Inferior parietal cortex (tissue), 1 donor: ENCODE measurements around the gene KDM2A.
"Not testable (repeated sequence)": the region's sequence is repeated elsewhere in the genome, so short reads cannot be mapped to it uniquely, and the experiment has no call there.

Experiments used
- DNase-seq: peaks from one replicate; pipeline ENCODE4 v3.0.0-alpha.2; 2016; ENCODE audit errors: extremely low spot score

Gene KDM2A

GRCh38 chr11:67117672-67118180, 1.3 kb upstream of the KDM2A start:
- DNase-seq = no peak

GRCh38 chr11:67118181-67118766, 789 bp upstream of the KDM2A start:
- no peak for DNase-seq

DNA sequence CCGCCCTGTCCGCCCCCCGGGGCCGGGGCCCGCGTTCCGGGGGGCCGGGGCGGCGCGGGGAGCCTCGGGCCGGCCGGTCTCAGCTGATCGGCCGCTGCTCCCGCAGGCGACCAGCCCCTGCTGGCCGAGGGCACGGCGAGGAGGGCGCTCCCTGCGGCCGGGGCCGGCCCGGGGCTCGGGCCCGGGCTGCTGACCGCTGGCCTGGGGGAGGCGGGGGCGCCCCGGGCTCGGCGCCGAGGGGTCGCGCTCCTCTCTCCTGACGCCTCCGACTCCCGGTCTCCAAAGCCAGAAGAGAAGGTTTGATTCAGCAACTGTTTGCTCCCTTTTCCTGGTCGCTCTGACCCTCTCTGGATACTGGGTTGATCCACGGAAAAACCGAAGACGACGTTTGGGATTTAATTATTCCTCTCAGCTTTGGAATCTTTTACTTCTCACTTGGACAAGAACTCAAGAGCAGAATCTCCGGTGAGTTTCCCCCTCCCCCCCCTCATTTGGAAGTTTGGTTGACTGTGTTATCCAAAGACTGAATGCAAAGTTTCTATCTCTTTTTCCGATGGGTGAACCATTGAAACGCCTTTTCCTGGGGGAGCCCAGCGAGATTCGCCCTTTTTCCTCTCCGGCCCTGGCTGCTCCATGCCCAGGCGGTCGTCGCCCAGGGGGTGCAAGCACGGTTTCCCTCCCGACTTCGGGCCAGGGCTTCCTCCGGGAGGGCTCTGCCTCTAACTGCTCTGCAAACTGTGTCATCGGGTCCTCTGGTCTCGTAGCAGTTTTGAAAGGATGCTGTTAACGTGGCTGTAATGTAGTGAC, 725 bp downstream of the KDM2A start:
- peak; percentile 21 for DNase-seq

DNA sequence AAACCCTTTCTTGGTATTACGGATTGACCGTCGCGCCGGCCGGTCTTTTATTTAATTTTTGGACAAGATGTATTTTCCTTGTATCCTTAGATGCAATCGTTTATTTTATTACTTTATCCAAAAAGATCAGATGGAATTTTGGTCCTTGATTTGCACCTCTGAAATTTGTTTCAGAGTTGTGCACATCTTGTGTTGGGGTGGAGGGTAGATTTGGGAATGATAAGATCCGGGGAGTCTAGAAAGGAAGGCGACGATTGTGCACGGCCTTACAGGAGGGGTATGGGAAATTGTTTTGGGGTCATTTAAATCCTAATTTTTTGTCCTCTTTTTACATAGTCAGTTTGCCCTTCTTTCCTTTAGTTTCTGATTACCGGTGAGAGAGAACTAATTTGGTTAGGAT, 1.4 kb downstream of the KDM2A start:
- peak; percentile 51 for DNase-seq

DNA sequence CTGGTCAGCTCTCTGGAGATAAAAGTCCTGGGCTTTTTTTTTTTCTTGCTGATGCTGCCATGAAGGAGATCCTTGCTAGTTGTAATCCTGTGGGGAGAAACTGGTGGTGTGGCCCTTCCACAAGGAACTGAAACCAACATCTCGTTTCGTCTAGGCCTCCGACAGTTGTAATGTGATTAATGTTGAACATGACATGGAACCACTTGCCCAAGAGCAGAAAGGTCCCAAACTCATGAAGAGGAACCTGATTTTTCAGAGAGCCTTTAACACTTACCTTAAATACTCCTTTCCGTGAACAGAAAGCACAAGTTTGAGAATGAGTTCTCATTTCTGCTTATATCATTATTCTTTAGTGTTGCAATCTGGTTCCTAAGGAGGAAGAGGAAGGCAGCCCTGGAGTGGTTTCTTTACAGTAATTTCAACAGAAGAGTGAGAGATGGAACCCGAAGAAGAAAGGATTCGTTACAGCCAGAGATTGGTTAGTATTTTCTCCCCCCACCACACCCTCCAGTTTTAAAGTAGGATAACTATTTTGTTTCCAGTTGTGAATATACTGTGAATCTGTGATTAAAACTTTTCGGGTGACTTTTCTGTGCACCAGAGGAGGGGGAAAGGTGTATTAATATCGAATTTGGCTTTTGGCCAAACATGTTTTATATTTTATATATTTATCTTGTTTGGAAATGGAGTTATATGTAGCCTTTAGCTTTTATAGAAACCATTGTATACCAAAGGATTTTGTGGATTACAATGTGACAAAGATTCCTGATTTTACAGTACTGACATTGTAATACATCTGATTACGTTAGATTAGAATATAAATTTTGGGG, 2.0 kb downstream of the KDM2A start:
- no peak for DNase-seq

DNA sequence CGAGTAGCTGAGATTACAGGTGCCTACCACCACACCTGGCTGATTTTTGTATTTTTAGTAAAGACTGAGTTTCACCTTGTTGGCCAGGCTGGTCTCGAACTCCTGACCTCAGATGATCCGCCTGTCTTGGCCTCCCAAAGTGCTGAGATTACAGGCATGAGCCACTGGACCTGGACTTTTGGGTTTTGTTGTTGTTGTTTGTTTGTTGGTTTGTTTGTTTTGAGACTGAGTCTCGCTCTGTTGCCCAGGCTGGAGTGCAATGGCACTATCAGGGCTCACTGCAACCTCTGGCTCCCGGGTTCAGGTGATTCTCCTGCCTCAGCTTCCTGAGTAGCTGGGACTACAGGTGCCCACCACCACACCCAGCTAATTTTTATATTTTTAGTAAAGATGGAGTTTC, 4.7 kb downstream of the KDM2A start:
- not testable (repeated sequence) for DNase-seq

- DNase-seq = not testable (repeated sequence)
Measured at GRCh38 chr11:67126243-67126642, 7.2 kb downstream of the KDM2A start.

DNA sequence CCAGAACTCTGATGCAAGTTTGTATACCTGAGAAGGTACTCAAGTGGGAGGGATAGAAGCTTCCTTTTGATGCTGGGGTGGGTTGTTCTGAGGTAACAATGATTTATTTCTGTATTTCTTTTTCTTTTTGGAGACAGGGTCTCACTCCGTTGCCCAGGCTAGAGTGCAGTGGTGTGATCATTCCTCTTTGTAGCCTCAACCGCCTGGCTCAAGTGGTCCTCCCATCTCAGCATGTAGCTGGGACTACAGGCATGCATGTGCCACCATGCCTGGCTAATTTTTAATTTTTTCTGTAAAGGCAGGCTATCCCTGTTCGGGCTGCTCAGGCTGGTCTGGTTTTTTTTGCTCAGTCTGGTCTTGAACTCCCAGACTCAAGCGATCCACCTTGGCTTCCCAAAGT, 7.9 kb downstream of the KDM2A start:
- DNase-seq = no peak

DNA sequence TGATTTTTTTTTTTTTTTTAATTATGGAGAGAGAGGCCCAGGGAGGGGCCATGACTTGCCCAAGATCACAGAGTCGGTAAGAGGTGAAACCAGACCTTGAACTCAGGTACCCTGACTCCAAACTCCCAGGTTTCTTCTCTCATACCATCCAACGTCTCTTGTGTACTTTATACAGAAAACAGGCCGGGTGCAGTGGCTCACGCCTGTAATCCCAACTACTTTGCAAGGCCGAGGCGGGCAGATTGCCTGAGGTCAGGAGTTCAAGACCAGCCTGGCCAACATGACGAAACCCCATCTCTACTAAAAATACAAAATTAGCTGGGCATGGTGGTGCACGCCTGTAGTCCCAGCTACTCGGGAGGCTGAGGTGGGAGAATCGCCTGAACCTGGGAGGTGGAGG, 11.8 kb downstream of the KDM2A start:
- DNase-seq = not testable (repeated sequence)

- no peak for DNase-seq
Measured at GRCh38 chr11:67136156-67136555, 17.1 kb downstream of the KDM2A start.

- DNase-seq = no peak
Measured at GRCh38 chr11:67138922-67139321, 19.9 kb downstream of the KDM2A start.

- DNase-seq = no peak
Measured at GRCh38 chr11:67146516-67147226, 27.6 kb downstream of the KDM2A start.

GRCh38 chr11:67153971-67154370, 34.9 kb downstream of the KDM2A start:
- DNase-seq = no peak

DNA sequence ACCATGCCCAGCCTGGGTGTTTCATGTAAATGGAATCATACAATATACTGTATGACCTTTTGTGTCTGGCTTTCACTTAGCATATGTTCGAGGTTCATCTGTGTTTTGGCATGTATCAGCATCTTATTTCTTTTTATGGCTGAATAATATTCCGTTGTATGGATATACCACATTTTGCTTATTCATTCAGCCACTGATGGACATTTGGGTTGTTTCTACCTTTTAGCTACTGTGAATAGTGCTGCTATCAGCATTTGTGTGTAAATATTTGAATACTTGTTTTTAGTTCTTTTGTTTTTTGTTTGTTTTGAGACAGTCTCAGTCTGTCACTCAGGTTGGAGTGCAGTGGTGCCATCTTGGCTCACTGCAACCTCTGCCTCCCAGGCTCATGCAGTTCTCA, 35.7 kb downstream of the KDM2A start:
- no peak for DNase-seq

GRCh38 chr11:67157691-67158090, 38.6 kb downstream of the KDM2A start:
- no peak for DNase-seq

DNA sequence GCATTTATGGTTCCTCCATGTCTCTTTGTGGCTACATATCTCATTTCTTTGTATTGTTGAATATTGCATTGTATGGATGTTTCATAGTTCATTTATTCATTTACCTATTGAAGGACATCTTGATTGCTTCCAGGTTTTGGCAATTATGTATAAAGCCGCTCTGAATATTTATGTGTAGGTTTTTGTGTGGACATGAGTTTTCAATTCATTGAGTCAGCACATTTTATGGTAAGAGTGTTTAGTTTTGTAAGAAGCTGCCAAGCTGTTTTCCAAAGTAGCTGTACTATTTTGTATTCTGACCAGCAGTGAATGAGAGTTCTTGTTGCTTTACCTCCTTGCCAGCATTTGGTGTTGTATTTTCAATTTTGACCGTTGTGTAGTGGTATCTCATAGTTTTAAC, 39.2 kb downstream of the KDM2A start:
- DNase-seq = no peak

GRCh38 chr11:67160045-67160444, 41.0 kb downstream of the KDM2A start:
- DNase-seq = no peak

DNA sequence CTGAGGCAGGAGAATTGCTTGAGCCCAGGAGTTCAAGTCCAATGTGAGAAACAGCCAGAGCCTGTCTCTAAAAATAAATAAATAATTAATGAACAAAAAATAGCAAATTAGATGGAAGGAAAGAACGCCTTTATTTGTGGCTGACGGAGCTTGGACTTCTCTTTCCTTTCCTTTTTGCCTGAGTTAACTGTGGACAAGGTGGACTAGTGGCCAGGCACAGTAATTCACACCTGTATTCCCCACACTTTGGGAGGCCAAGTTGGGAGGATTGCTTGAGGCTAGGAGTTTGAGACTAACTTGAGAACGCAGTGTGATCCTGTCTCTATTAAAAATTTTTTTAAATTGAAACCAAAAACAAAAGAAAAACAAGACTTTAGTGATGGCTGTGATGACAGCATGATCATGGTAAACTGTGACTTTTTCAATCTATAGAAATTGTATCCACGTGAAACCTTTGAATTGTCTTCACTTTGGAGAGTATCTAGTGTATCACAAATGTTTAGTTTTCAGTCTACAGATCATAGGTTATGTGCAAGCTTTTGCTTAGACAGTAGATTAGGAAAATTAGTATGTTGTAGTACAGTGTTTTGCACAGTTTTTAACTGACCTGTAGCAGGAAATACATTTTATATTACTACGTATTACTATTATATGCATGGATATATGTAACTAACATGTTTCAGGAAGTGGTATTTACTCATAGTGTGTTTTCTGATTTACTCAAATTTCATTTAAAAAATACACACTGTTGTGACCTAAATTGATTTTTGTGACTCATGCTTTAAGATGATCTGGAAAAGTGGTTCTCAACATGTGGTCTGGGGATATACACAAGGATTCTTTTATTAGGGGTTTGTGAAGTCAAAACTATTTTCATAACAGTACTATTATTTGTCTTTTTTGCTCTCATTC, 42.1 kb downstream of the KDM2A start:
- no peak for DNase-seq

DNA sequence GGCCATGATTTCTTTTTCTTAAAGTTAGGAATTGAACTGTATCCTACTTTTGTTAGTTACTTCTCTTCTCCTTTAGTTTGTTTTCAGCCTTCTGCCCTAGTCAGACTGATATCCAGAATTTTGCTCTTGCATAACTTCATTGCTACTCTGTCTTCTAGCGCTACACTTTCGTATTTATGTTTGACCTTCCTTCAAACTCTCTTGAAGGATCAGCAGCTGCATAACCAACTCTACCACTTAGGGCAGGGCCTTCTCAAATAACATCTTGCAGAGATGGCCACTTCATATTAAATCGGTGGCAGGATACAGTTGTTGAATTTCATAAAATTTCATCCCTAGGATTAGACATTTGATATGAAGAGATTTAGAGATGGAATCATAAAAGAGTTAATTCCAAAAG, 43.9 kb downstream of the KDM2A start:
- DNase-seq = no peak

DNA sequence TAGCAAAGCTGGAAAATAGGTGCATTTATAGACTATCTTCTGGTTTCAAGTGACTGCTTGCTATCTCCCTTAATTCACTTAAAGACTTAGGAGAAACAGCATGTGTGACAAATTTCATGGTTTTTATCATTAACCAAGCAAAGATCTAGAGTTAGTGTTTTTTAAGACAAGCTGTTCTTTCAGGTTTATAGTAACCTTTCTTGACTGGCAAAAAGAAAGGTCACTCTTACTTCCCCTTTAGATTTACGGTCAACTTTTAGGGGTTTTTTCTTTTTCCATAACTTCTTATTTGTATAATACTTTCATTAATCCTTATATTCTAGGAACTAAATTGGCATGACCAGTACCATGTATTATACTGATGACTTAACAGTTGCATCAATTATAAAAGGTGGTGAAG, 46.6 kb downstream of the KDM2A start:
- DNase-seq = no peak

DNA sequence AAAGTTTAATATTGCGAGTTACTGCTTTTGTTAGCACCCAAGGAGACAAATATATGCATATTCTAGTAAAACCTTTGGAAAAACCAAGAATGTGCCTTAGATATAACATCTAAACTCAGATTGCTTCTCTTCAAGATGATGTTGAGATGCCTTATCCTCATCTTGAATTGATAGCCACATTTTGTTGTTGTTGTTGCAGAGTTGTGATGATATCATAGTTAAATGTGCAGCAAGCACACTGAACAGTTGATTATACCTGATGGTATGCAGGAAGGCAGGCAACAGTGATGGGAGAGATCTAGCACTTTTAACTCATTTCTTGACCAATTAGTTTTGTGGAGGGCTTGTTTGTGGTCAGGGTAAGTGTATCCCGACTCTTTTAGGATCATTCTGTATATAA, 48.0 kb downstream of the KDM2A start:
- no peak for DNase-seq
